MM.1S (cell line): Measurements from ENCODE around the gene LPAR6.

Experiments
- CTCF ChIP-seq: fragments of 300-600 bp; sonication (generic); IDR thresholded peaks from 2 replicates; pipeline ENCODE4 v1.5.1; 2016; ENCODE audit warnings: antibody characterized with exemption, low read length, mixed read lengths
- EZH2 ChIP-seq: fragments of 300-600 bp; sonication (generic); optimal IDR thresholded peaks from 2 replicates; pipeline ENCODE3; 2017; ENCODE audit warnings: low read depth, mild to moderate bottlenecking, antibody characterized with exemption, low read length, mixed read lengths
- EZH2phosphoT487 ChIP-seq: fragments of 300-600 bp; sonication (generic); IDR thresholded peaks from 2 replicates; pipeline ENCODE4 v1.6.1; 2018; ENCODE audit warnings: antibody characterized with exemption, low read length

GRCh38 chr13:48429036-48429435 is 16.1 kb upstream of the LPAR6 start:
- no peak for TF ChIP-seq CTCF
- no peak for TF ChIP-seq EZH2phosphoT487
- TF ChIP-seq EZH2 = no peak
